Endodermal cell (in vitro differentiated cells): ENCODE data around the gene PRDM2. TPM values are rescaled to one million over a fixed set of nuclear protein-coding genes. Genes with fewer than 3 reads are reported as not detected.

Experiments
- DNase-seq: peaks from one replicate; pipeline ENCODE4 v3.0.0-alpha.2; 2017
- H3K27ac ChIP-seq: 2 replicates; pipeline ENCODE4 v1.5.1; 2013; ENCODE audit warnings: mild to moderate bottlenecking, low read depth, low read length, moderate library complexity
- H3K27me3 ChIP-seq: 2 replicates; pipeline ENCODE4 v1.6.1; 2013; ENCODE audit warnings: mild to moderate bottlenecking, low read length, moderate library complexity; ENCODE audit not compliant: insufficient read depth, control insufficient read depth, poor library complexity, severe bottlenecking
- H3K36me3 ChIP-seq: 2 replicates; pipeline ENCODE4 v1.7.0; 2013; ENCODE audit warnings: mild to moderate bottlenecking, low read length, moderate library complexity; ENCODE audit not compliant: control insufficient read depth, insufficient read depth
- H3K4me1 ChIP-seq: one replicate; pipeline ENCODE4 v1.7.0; 2013; ENCODE audit warnings: low read length; ENCODE audit not compliant: control insufficient read depth, insufficient read depth
- H3K4me3 ChIP-seq: 2 replicates; pipeline ENCODE4 v1.5.1; 2013; ENCODE audit warnings: mild to moderate bottlenecking, low read length, moderate library complexity
- H3K9ac ChIP-seq: 2 replicates; pipeline ENCODE4 v1.6.1; 2013; ENCODE audit warnings: mild to moderate bottlenecking, low read length, moderate library complexity; ENCODE audit not compliant: poor library complexity, severe bottlenecking; ENCODE audit errors: extremely low read depth
- H3K9me3 ChIP-seq: 2 replicates; pipeline ENCODE4 v1.6.1; 2013; ENCODE audit warnings: mild to moderate bottlenecking, low read length, moderate library complexity; ENCODE audit not compliant: control insufficient read depth
- H3K27ac Mint-ChIP-seq: 2 replicates; pipeline ENCODE4 v1.8.0; 2020; ENCODE audit warnings: mixed read lengths
- H3K27me3 Mint-ChIP-seq: 2 replicates; pipeline ENCODE4 v1.8.0; 2021; ENCODE audit warnings: mild to moderate bottlenecking, mixed read lengths; ENCODE audit not compliant: insufficient read depth
- H3K36me3 Mint-ChIP-seq: 2 replicates; pipeline ENCODE4 v1.8.0; 2020; ENCODE audit warnings: low read depth, mixed read lengths
- H3K4me1 Mint-ChIP-seq: 2 replicates; pipeline ENCODE4 v1.8.0; 2020; ENCODE audit warnings: mixed read lengths
- H3K4me3 Mint-ChIP-seq: 2 replicates; pipeline ENCODE4 v1.8.0; 2020; ENCODE audit warnings: mild to moderate bottlenecking, moderate library complexity, mixed read lengths
- H3K9me3 Mint-ChIP-seq: 2 replicates; pipeline ENCODE4 v1.8.0; 2020; ENCODE audit warnings: mild to moderate bottlenecking, mixed read lengths
- CTCF ChIP-seq: fragments of 200-600 bp; sonication (generic); conservative IDR thresholded peaks from 2 replicates; pipeline ENCODE4 v1.5.0; 2021; ENCODE audit warnings: antibody characterized with exemption, mild to moderate bottlenecking
- WGBS, 2 experiments: methylation state at CpG; one replicate each; pipeline versions ENCODE4 v1.1.5 to v1.1.7; 2013; ENCODE audit warnings: missing lambda C conversion rate in 2 of 2, mixed read lengths in 1 of 2; ENCODE audit not compliant: insufficient coverage in 1 of 2, insufficient read length in 1 of 2; 5-methylcytosine and 5-hydroxymethylcytosine counted together
- total RNA-seq, 2 donors: library from RNA; stranded (reverse); fragmentation: NEBNext Ultra II Directional in 1 of 2; extraction: Animal tissue kit (Norgen Biotek cat#: 25700) in 1 of 2; gene quantifications; 2 replicates in 1 of 2; 3 replicates in 1 of 2; pipeline ENCODE4 v1.2.1, GENCODE V29; 2021

Gene PRDM2
- total RNA-seq, 2 donors from 2014 or later = 29.4 to 35.4 TPM

GRCh38 chr1:13661539-13661938 is 38.4 kb upstream of the PRDM2 start:
- peaks cover 3% of the 10 kb centered on the region for H3K36me3 Mint-ChIP-seq
- H3K36me3 ChIP-seq = no peaks in the 10 kb centered on the region
- no peak overlapping the region for H3K4me3 ChIP-seq
- peaks cover 4% of the 10 kb centered on the region for H3K4me1 Mint-ChIP-seq
- H3K27ac Mint-ChIP-seq = no peak overlapping the region
- DNase-seq = no peak
- H3K27ac ChIP-seq = no peak overlapping the region
- no peak overlapping the region for H3K9ac ChIP-seq
- peaks cover 3% of the 10 kb centered on the region for H3K27me3 Mint-ChIP-seq
- peaks cover 25% of the 10 kb centered on the region for H3K9me3 Mint-ChIP-seq
- no peak for TF ChIP-seq CTCF
- WGBS, 2 experiments = 90 to 94% methylated on average over 3 to 5 of the region's 5 CpGs
- H3K4me3 Mint-ChIP-seq = no peak overlapping the region
- H3K4me1 ChIP-seq = no peaks in the 10 kb centered on the region
- peaks cover 8% of the 10 kb centered on the region for H3K9me3 ChIP-seq
- H3K27me3 ChIP-seq = peaks cover 33% of the 10 kb centered on the region

- no peak for TF ChIP-seq CTCF
- H3K27ac Mint-ChIP-seq = no peak overlapping the region
- peaks cover 16% of the 10 kb centered on the region for H3K9me3 Mint-ChIP-seq
- peaks cover 3% of the 10 kb centered on the region for H3K36me3 Mint-ChIP-seq
- H3K9me3 ChIP-seq = peaks cover 8% of the 10 kb centered on the region
- no peak overlapping the region for H3K4me3 ChIP-seq
- no peak overlapping the region for H3K4me3 Mint-ChIP-seq
- no peak overlapping the region for H3K27ac ChIP-seq
- peaks cover 3% of the 10 kb centered on the region for H3K27me3 Mint-ChIP-seq
- peaks cover 4% of the 10 kb centered on the region for H3K4me1 Mint-ChIP-seq
- 92% methylated on average over 4 of the region's 4 CpGs; no CpG with 5 or more reads in 1 of the 2 experiments for WGBS, 2 experiments
- DNase-seq = no peak
- no peaks in the 10 kb centered on the region for H3K36me3 ChIP-seq
- no peak overlapping the region for H3K9ac ChIP-seq
- peaks cover 33% of the 10 kb centered on the region for H3K27me3 ChIP-seq
- no peaks in the 10 kb centered on the region for H3K4me1 ChIP-seq
These were observed 37.5 kb upstream of the PRDM2 start for GRCh38 chr1:13662493-13662892.

- Mint-ChIP-seq H3K4me3 (no peak overlapping the region), H3K27ac (no peak overlapping the region), H3K4me1 (peaks cover 4% of the 10 kb centered on the region), H3K36me3 (peaks cover 3% of the 10 kb centered on the region), H3K27me3 (peaks cover 3% of the 10 kb centered on the region), H3K9me3 (peaks cover 10% of the 10 kb centered on the region)
- H3K9me3 ChIP-seq = peaks cover 8% of the 10 kb centered on the region
- no peaks in the 10 kb centered on the region for H3K4me1 ChIP-seq
- no peak for TF ChIP-seq CTCF
- no peaks in the 10 kb centered on the region for H3K36me3 ChIP-seq
- no peak overlapping the region for H3K27ac ChIP-seq
- H3K9ac ChIP-seq = no peak overlapping the region
- 89 to 94% methylated on average over 3 to 4 of the region's 4 CpGs for WGBS, 2 experiments
- no peak for DNase-seq
- H3K4me3 ChIP-seq = no peak overlapping the region
- H3K27me3 ChIP-seq = peaks cover 33% of the 10 kb centered on the region
These were observed 36.0 kb upstream of the PRDM2 start for GRCh38 chr1:13663969-13664368.
